Mesenchymal stem cell (in vitro differentiated cells and primary cell): Measurements from ENCODE around the gene ST7.

Experiments
- DNase-seq: peaks from one replicate; pipeline ENCODE4 v3.0.0-alpha.2; 2013
- H2AFZ ChIP-seq: one replicate; pipeline ENCODE4 v1.6.1; 2013; ENCODE audit warnings: low read depth, mild to moderate bottlenecking, control low read depth, inconsistent platforms, low read length, moderate library complexity
- H2AK5ac ChIP-seq: 2 replicates; pipeline ENCODE4 v1.6.1; 2013; ENCODE audit warnings: low read length, moderate library complexity, mild to moderate bottlenecking, inconsistent platforms; ENCODE audit not compliant: severe bottlenecking
- H2BK120ac ChIP-seq: one replicate; pipeline ENCODE4 v1.6.1; 2013; ENCODE audit warnings: low read depth, mild to moderate bottlenecking, inconsistent platforms, low read length, moderate library complexity
- H2BK12ac ChIP-seq, 2 experiments: one replicate each; pipeline ENCODE4 v1.6.1; 2013; ENCODE audit warnings: inconsistent platforms in 2 of 2, low read length in 2 of 2, mild to moderate bottlenecking in 2 of 2, moderate library complexity in 2 of 2, control low read depth in 1 of 2
- H2BK15ac ChIP-seq: one replicate; pipeline ENCODE4 v1.6.1; 2013; ENCODE audit warnings: mild to moderate bottlenecking, low read depth, inconsistent platforms; ENCODE audit not compliant: poor library complexity, severe bottlenecking
- H2BK5ac ChIP-seq: 2 replicates; pipeline ENCODE4 v1.6.1; 2013; ENCODE audit warnings: low read depth, mild to moderate bottlenecking, low read length, control low read depth, inconsistent platforms; ENCODE audit not compliant: poor library complexity, severe bottlenecking
- H3K14ac ChIP-seq, 2 experiments: one replicate each; pipeline ENCODE4 v1.6.1; 2013; ENCODE audit warnings: inconsistent platforms in 2 of 2, low read length in 2 of 2, control low read depth in 1 of 2, mild to moderate bottlenecking in 1 of 2, moderate library complexity in 1 of 2
- H3K18ac ChIP-seq, 2 experiments: one replicate each; pipeline ENCODE4 v1.6.1; 2013; ENCODE audit warnings: inconsistent platforms in 2 of 2, low read length in 2 of 2, control low read depth in 1 of 2, low read depth in 1 of 2, mild to moderate bottlenecking in 1 of 2
- H3K23ac ChIP-seq, 2 experiments: one replicate each; pipeline ENCODE4 v1.6.1; 2013; ENCODE audit warnings: inconsistent platforms in 2 of 2, low read length in 2 of 2, mild to moderate bottlenecking in 2 of 2, moderate library complexity in 2 of 2, control low read depth in 1 of 2
- H3K27ac ChIP-seq: 2 replicates; pipeline ENCODE4 v1.5.1; 2013; ENCODE audit warnings: mild to moderate bottlenecking, moderate library complexity, low read length, control low read depth, inconsistent platforms; ENCODE audit not compliant: poor library complexity, severe bottlenecking
- H3K27me3 ChIP-seq, 2 experiments: 2 replicates each; pipeline versions ENCODE4 v1.6.1 to v1.7.0; 2013; ENCODE audit warnings: low read length in 2 of 2, mild to moderate bottlenecking in 2 of 2, moderate library complexity in 2 of 2, control low read depth in 1 of 2, inconsistent platforms in 1 of 2; ENCODE audit not compliant: control insufficient read depth in 1 of 2, insufficient read depth in 1 of 2
- H3K36me3 ChIP-seq, 2 experiments: 2 replicates each; pipeline versions ENCODE4 v1.6.1 to v1.7.0; 2013; ENCODE audit warnings: low read length in 2 of 2, control low read depth in 1 of 2, inconsistent platforms in 1 of 2, low read depth in 1 of 2, mild to moderate bottlenecking in 1 of 2; ENCODE audit not compliant: insufficient read depth in 2 of 2, control insufficient read depth in 1 of 2
- H3K4ac ChIP-seq, 2 experiments: one replicate each; pipeline ENCODE4 v1.6.1; 2013; ENCODE audit warnings: inconsistent platforms in 2 of 2, low read length in 2 of 2, mild to moderate bottlenecking in 2 of 2, moderate library complexity in 2 of 2, control low read depth in 1 of 2, low read depth in 1 of 2
- H3K4me1 ChIP-seq: 2 replicates; pipeline ENCODE4 v1.6.1; 2013; ENCODE audit warnings: low read depth, low read length, control low read depth; ENCODE audit not compliant: control insufficient read depth, insufficient read depth
- H3K4me2 ChIP-seq: 2 replicates; pipeline ENCODE4 v1.6.1; 2013; ENCODE audit warnings: low read length, mild to moderate bottlenecking, inconsistent platforms; ENCODE audit not compliant: poor library complexity, severe bottlenecking
- H3K4me3 ChIP-seq, 2 experiments: 2 replicates each; pipeline versions ENCODE4 v1.5.1 to v1.7.0; 2013; ENCODE audit warnings: low read length in 2 of 2, mild to moderate bottlenecking in 2 of 2, control low read depth in 1 of 2, low read depth in 1 of 2; ENCODE audit not compliant: insufficient read depth in 1 of 2
- H3K79me1 ChIP-seq: replicated peaks from 2 replicates; pipeline ENCODE4 v1.6.1; 2013; ENCODE audit warnings: mild to moderate bottlenecking, control low read depth, low read length, inconsistent platforms; ENCODE audit not compliant: poor library complexity, severe bottlenecking
- H3K9ac ChIP-seq: 2 replicates; pipeline ENCODE4 v1.7.0; 2013; ENCODE audit warnings: mild to moderate bottlenecking, low read length, moderate library complexity
- H3K9me3 ChIP-seq: 2 replicates; pipeline ENCODE4 v1.7.0; 2013; ENCODE audit warnings: mild to moderate bottlenecking, low read length; ENCODE audit not compliant: control insufficient read depth
- H4K8ac ChIP-seq: one replicate; pipeline ENCODE4 v1.6.1; 2013; ENCODE audit warnings: inconsistent platforms, mild to moderate bottlenecking, low read length, moderate library complexity
- H4K91ac ChIP-seq: one replicate; pipeline ENCODE4 v1.6.1; 2013; ENCODE audit warnings: mild to moderate bottlenecking, low read length, inconsistent platforms
- WGBS: methylation state at CpG from one replicate; pipeline ENCODE4 v1.1.7; 2013; ENCODE audit warnings: mixed read lengths; 5-methylcytosine and 5-hydroxymethylcytosine counted together

The ST7 gene

DNA sequence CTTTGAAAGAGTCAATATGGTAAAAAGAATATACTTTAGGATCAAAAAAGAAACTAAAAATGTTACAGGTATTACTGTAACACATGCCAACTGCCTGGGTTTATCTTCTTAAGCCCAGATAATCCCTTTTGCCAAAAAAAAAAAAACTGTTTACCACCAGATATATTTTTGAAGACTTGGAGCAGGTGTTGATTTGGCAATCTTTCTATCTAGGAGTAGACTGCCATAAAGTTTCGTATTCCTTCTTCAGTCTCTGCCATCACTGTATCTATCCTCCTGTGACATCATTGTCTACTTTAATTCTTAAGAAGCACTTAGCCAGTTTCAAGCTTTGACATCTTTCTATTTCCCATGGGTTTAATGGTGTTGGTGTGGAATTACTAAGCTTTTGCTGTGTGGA is 161.0 kb downstream of the ST7 start:
- no CpG with 5 or more reads among the region's 1 CpG for WGBS

GRCh38 chr7:117116211-117116610 is 162.9 kb downstream of the ST7 start:
- H3K4me3 ChIP-seq = no peak overlapping the region
- no peak overlapping the region for H2BK120ac ChIP-seq

More for the DNA sequence above, 161.0 kb downstream of the ST7 start:
- Histone ChIP-seq H3K4me1 (peaks cover 1% of the 10 kb centered on the region), H2AFZ (no peak overlapping the region), H2BK12ac (no peak overlapping the region), H3K23ac (no peak overlapping the region), H2BK5ac (no peak overlapping the region), H3K9ac (no peak overlapping the region), H2AK5ac (no peak overlapping the region), H3K4me3 (no peak overlapping the region), H3K79me1 (peaks cover 19% of the 10 kb centered on the region), H3K4ac (no peak overlapping the region), H3K36me3 (no peaks in the 10 kb centered on the region), H3K18ac (no peak overlapping the region), H4K8ac (no peak overlapping the region), H4K91ac (no peak overlapping the region), H3K9me3 (no peaks in the 10 kb centered on the region), H3K27me3 (no peaks in the 10 kb centered on the region), H3K4me2 (no peak overlapping the region), H3K14ac (no peak overlapping the region), H2BK15ac (no peak overlapping the region), H2BK120ac (no peak overlapping the region), H3K27ac (no peak overlapping the region)
- DNase-seq = no peak

DNA sequence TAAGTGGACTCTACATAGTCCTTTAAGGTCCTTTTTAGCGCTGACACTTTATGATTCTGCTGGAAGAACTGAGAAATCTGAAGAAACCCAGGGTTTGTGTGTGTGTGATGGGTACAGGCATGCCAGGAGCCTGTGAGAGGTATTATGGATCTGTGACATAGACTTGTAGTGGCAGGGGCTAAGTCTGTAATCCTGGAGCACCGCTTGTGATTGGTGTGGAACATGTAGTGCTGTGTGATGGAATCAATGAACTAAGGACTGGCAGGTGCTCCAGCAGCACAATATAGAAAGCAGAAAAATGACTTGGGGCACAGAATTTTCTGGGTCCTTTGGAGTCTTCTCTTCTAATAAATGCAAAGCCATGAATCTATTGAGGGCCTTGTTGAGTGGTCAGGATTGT is 163.9 kb downstream of the ST7 start:
- 97% methylated on average over 2 of the region's 2 CpGs for WGBS
- Histone ChIP-seq H2BK120ac (no peak overlapping the region), H3K4ac (no peak overlapping the region)

More at GRCh38 chr7:117116211-117116610, 162.9 kb downstream of the ST7 start:
- no peak overlapping the region for H2BK15ac ChIP-seq
- 100% methylated on average over 2 of the region's 2 CpGs for WGBS
- H2BK12ac ChIP-seq = no peak overlapping the region
- H3K27me3 ChIP-seq = no peaks in the 10 kb centered on the region
- H2AFZ ChIP-seq = no peak overlapping the region
- peaks cover 1% of the 10 kb centered on the region for H3K4me1 ChIP-seq
- peaks cover 17% of the 10 kb centered on the region for H3K79me1 ChIP-seq
- H3K4ac ChIP-seq = no peak overlapping the region
- no peak overlapping the region for H3K14ac ChIP-seq
- no peak overlapping the region for H3K4me2 ChIP-seq
- H3K18ac ChIP-seq = no peak overlapping the region
- H4K91ac ChIP-seq = no peak overlapping the region
- no peak overlapping the region for H3K27ac ChIP-seq
- peaks cover 0 to 6% of the 10 kb centered on the region in 2 experiments for H3K36me3 ChIP-seq
- no peaks in the 10 kb centered on the region for H3K9me3 ChIP-seq
- no peak overlapping the region for H2AK5ac ChIP-seq
- H3K9ac ChIP-seq = no peak overlapping the region
- no peak overlapping the region for H4K8ac ChIP-seq
- no peak overlapping the region for H2BK5ac ChIP-seq
- H3K23ac ChIP-seq = no peak overlapping the region
- no peak for DNase-seq

DNA sequence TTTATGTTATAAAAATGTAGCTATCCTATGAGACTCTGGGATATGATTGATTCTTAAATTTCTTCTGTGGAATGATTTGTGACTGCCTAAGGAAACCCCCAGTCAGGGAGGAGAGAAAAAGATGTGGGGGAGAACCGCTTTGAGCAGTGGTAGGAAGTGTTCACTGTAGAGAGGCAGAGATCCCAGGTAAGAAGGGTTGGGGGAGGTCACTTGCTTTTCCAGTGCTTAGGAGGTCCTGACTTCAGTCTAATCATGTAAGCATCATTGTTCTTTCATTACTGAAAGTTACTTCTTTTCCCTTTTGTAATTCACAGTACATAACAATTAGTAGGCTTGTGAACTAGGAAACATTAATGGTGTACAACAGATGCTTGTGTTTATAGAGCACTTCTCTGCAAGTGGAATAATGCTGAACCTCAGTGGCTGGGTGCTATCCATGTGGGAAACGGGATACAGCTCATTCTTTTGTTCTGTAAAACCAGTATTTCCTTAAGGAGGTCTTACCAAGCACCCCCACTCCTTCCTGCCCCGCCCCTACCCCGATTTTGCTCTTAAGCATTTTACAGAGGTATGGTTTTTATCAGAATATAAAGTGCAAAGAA is 165.4 kb downstream of the ST7 start:
- Histone ChIP-seq H3K4me2 (no peak overlapping the region), H2BK12ac (no peak overlapping the region), H2BK120ac (no peak overlapping the region), H4K8ac (no peak overlapping the region), H3K4ac (no peak overlapping the region), H3K18ac (no peak overlapping the region), H2BK5ac (no peak overlapping the region), H3K14ac (no peak overlapping the region), H2BK15ac (no peak overlapping the region), H3K9me3 (no peaks in the 10 kb centered on the region), H3K23ac (no peak overlapping the region), H3K27me3 (no peaks in the 10 kb centered on the region), H3K27ac (no peak overlapping the region), H2AFZ (no peak overlapping the region), H3K79me1 (peaks cover 9% of the 10 kb centered on the region), H3K4me1 (peaks cover 1% of the 10 kb centered on the region), H3K36me3 (peaks cover 0 to 6% of the 10 kb centered on the region in 2 experiments), H3K9ac (no peak overlapping the region), H2AK5ac (no peak overlapping the region), H3K4me3 (no peak overlapping the region), H4K91ac (no peak overlapping the region)
- 50% methylated on average over 2 of the region's 4 CpGs for WGBS
- DNase-seq = no peak

More for the DNA sequence above, 163.9 kb downstream of the ST7 start:
- Histone ChIP-seq H3K4me1 (peaks cover 1% of the 10 kb centered on the region), H3K9ac (no peak overlapping the region), H3K14ac (no peak overlapping the region), H3K36me3 (peaks cover 0 to 6% of the 10 kb centered on the region in 2 experiments), H3K79me1 (peaks cover 14% of the 10 kb centered on the region), H2AFZ (no peak overlapping the region), H2AK5ac (no peak overlapping the region), H3K4me3 (no peak overlapping the region), H3K27me3 (no peaks in the 10 kb centered on the region), H3K18ac (no peak overlapping the region), H3K9me3 (no peaks in the 10 kb centered on the region), H3K23ac (no peak overlapping the region), H3K27ac (no peak overlapping the region), H4K8ac (no peak overlapping the region), H4K91ac (no peak overlapping the region), H2BK12ac (no peak overlapping the region), H2BK15ac (no peak overlapping the region), H3K4me2 (no peak overlapping the region), H2BK5ac (no peak overlapping the region)
- DNase-seq = no peak
